Smooth muscle cell (in vitro differentiated cells): Measurements from ENCODE around the gene ATP9B. TPM values are rescaled to one million over a fixed set of nuclear protein-coding genes. Genes with fewer than 3 reads are reported as not detected.
A peak's percentile ranks its signal among the peaks of the same experiment; 100 is the strongest.

Experiments
- DNase-seq: peaks from one replicate; lab custom pipeline; 2025; ENCODE audit not compliant: unreplicated experiment; lab: John Stamatoyannopoulos, UW
- H2AFZ ChIP-seq: fragments of 200-600 bp; sonication (generic); 2 replicates; pipeline ENCODE4 v1.6.0; 2016; ENCODE audit warnings: antibody characterized with exemption, low read depth, mild to moderate bottlenecking
- H3F3A ChIP-seq: fragments of 200-600 bp; sonication (generic); 2 replicates; pipeline ENCODE4 v1.6.0; 2017; ENCODE audit warnings: antibody characterized with exemption, low read depth
- H3K27ac ChIP-seq: fragments of 200-600 bp; sonication (generic); 2 replicates; pipeline ENCODE4 v1.5.1; 2016; ENCODE audit warnings: low read depth, mild to moderate bottlenecking
- H3K27me3 ChIP-seq: fragments of 200-600 bp; sonication (generic); 2 replicates; pipeline ENCODE4 v1.6.1; 2016; ENCODE audit warnings: low read depth, mild to moderate bottlenecking
- H3K36me3 ChIP-seq: fragments of 200-600 bp; sonication (generic); 2 replicates; pipeline ENCODE4 v1.5.1; 2016; ENCODE audit warnings: low read depth
- H3K4me1 ChIP-seq: fragments of 200-600 bp; sonication (generic); 2 replicates; pipeline ENCODE4 v1.5.1; 2016; ENCODE audit warnings: low read depth
- H3K4me2 ChIP-seq: fragments of 200-600 bp; sonication (generic); 2 replicates; pipeline ENCODE4 v1.6.0; 2016; ENCODE audit warnings: mild to moderate bottlenecking
- H3K4me3 ChIP-seq: fragments of 200-600 bp; sonication (generic); 2 replicates; pipeline ENCODE4 v1.5.1; 2016; ENCODE audit warnings: mild to moderate bottlenecking
- H3K79me2 ChIP-seq: fragments of 200-600 bp; sonication (generic); 2 replicates; pipeline ENCODE4 v1.6.0; 2016; ENCODE audit warnings: low read depth, mild to moderate bottlenecking
- H3K9ac ChIP-seq: fragments of 200-600 bp; sonication (generic); 2 replicates; pipeline ENCODE4 v1.6.0; 2016; ENCODE audit warnings: low read depth
- H3K9me3 ChIP-seq: fragments of 200-600 bp; sonication (generic); replicated peaks from 2 replicates; pipeline ENCODE4 v1.5.1; 2016; ENCODE audit warnings: low read depth
- H4K20me1 ChIP-seq: fragments of 200-600 bp; sonication (generic); 2 replicates; pipeline ENCODE4 v1.6.0; 2016; ENCODE audit warnings: low read depth
- WGBS: methylation state at CpG from one replicate; pipeline ENCODE4 v1.1.7; 2016; ENCODE audit warnings: low lambda C conversion rate; 5-methylcytosine and 5-hydroxymethylcytosine counted together
- polyA plus RNA-seq: library from polyadenylated mRNA; unstranded; fragments of >200 nt; fragmentation: Nextera tagmentation; extraction: Ambion mirVana; gene quantifications from 2 replicates; pipeline ENCODE4 v1.2.1, GENCODE V29; 2016
- total RNA-seq: library from RNA; depleted of rRNA; stranded (reverse); fragments of >200 nt; gene quantifications from 2 replicates; pipeline ENCODE4 v1.2.3, GENCODE V29; 2014
- TF ChIP-seq, protein P1 (sequence below): fragments of 200-600 bp; sonication (generic); IDR thresholded peaks from 2 replicates; pipeline ENCODE4 v1.5.1; 2017; ENCODE audit warnings: borderline replicate concordance, mild to moderate bottlenecking, antibody characterized with exemption; ENCODE audit not compliant: insufficient read depth, poor library complexity, severe bottlenecking

The ATP9B gene
- total and polyA plus RNA-seq, 2 experiments from 2014 or later: 6.1 to 16.4 TPM

DNA sequence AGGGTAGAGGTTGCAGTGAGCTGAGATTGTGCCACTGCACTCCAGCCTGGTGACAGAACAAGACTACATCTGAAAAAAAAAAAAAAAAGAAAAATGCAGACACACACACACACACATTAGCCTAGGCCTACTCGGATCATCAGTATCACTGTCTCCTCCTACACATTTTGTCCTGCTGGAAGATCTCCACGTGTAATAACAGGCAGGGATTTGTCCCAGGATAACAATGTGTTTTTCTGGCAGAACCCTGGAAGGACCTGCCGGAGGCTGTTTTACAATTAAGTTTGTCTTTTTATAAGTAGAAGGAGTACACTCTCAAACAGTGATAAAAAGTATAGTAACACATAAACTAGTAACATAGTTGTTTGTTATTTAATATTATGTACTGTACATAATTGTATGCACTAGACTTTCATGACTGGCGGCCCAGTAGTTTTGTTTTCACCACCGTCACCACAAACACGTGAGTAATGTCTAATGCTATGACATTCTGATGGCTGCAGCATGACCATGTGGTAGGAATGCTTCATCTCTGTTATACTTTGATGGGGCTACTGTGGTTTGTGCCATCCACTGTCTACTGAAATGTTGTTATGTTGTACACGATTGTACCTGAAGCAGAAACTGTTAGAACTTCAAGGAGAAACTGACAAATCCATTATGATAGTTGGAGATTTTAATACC is 130.6 kb downstream of the ATP9B start:
- H3K27ac ChIP-seq: peak overlapping the region; percentile 86
- 38% methylated on average over 7 of the region's 7 CpGs for WGBS
- H3F3A ChIP-seq: no peaks in the 10 kb centered on the region
- peaks cover 8% of the 10 kb centered on the region for H4K20me1 ChIP-seq
- no peaks in the 10 kb centered on the region for H3K79me2 ChIP-seq
- H3K4me2 ChIP-seq: peak overlapping the region; percentile 71
- H2AFZ ChIP-seq: no peak overlapping the region
- TF ChIP-seq, protein P1, sequence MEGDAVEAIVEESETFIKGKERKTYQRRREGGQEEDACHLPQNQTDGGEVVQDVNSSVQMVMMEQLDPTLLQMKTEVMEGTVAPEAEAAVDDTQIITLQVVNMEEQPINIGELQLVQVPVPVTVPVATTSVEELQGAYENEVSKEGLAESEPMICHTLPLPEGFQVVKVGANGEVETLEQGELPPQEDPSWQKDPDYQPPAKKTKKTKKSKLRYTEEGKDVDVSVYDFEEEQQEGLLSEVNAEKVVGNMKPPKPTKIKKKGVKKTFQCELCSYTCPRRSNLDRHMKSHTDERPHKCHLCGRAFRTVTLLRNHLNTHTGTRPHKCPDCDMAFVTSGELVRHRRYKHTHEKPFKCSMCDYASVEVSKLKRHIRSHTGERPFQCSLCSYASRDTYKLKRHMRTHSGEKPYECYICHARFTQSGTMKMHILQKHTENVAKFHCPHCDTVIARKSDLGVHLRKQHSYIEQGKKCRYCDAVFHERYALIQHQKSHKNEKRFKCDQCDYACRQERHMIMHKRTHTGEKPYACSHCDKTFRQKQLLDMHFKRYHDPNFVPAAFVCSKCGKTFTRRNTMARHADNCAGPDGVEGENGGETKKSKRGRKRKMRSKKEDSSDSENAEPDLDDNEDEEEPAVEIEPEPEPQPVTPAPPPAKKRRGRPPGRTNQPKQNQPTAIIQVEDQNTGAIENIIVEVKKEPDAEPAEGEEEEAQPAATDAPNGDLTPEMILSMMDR: peak; percentile 34
- H3K4me1 ChIP-seq: no peaks in the 10 kb centered on the region
- H3K27me3 ChIP-seq: no peaks in the 10 kb centered on the region
- DNase-seq: no peak
- no peaks in the 10 kb centered on the region for H3K9me3 ChIP-seq
- H3K4me3 ChIP-seq: no peak overlapping the region
- H3K36me3 ChIP-seq: no peaks in the 10 kb centered on the region
- peak overlapping the region; percentile 75 for H3K9ac ChIP-seq

DNA sequence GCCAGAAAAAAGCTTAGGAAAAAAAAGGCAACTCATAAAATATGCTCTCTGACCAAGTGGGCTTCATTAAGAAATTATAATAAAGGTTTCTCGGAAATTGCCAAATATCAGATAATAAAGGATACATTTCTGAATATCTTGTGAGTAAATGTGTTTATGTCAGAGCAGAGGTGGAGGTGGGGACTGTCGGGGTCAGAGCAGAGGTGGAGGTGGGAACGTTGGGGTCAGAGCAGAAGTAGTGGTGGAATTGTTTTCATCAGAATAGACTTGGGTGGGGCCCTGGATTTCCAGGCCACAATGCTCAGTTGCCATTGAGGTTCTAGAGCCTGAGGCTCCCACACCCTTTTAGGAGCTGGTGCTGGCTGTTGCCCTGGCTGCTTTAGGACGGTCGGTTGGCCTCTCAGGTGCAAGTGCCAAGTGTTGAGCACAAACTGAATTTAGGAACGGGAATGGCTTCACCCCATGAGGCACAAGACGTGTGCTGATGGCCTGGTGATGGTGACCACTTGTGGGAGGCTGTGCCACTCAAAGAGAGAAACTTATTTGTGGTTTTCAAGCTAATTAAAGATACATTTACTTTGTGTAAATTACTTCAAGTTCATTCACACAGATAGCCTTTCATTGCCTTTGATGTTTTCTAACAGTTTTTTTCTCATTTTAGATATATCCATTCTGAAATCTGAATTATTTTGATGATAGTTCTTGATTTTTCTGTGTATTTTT is 131.5 kb downstream of the ATP9B start:
- Histone ChIP-seq H3K27ac (no peak overlapping the region), H3K4me2 (no peak overlapping the region), H3K79me2 (no peaks in the 10 kb centered on the region), H3K4me3 (no peak overlapping the region), H3K9me3 (no peaks in the 10 kb centered on the region), H3K9ac (no peak overlapping the region), H3F3A (no peaks in the 10 kb centered on the region), H3K4me1 (no peaks in the 10 kb centered on the region), H4K20me1 (peaks cover 8% of the 10 kb centered on the region), H3K27me3 (no peaks in the 10 kb centered on the region), H3K36me3 (no peaks in the 10 kb centered on the region), H2AFZ (no peak overlapping the region)
- peak; percentile 58 for DNase-seq
- TF ChIP-seq, protein P1: no peak
- 87% methylated on average over 7 of the region's 7 CpGs for WGBS

DNA sequence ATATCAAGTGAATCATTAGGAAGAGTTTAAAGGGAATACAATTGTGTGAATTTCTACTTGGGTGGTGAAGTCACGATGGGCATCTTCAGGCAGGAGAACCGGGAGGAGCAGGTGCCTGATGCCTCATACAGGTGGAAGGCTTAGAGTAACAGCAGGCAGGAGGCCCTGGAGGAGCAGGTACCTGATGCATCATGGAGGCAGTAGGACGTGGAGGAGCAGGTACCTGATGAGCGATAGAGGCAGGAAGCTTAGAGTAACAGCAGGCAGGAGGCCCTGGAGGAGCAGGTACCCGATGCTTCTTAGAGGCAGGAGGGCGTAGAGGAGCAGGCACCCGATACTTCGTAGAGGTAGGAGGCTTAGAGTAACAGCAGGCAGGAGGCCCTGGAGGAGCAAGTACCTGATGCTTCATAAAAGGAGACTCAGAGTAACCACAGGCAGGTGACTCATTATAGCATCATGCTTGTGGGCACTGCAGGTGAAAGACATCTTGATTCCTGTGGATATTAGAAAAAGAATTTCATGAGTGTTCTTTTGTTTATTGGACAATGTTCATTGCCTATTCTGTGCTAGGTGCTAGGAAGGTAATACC is 133.9 kb downstream of the ATP9B start:
- DNase-seq: no peak
- Histone ChIP-seq H4K20me1 (peaks cover 8% of the 10 kb centered on the region), H3K9ac (no peak overlapping the region), H3K4me2 (no peak overlapping the region), H3K4me3 (no peak overlapping the region), H3F3A (no peaks in the 10 kb centered on the region), H2AFZ (no peak overlapping the region), H3K27me3 (no peaks in the 10 kb centered on the region), H3K36me3 (no peaks in the 10 kb centered on the region), H3K27ac (no peak overlapping the region), H3K79me2 (no peaks in the 10 kb centered on the region), H3K4me1 (no peaks in the 10 kb centered on the region), H3K9me3 (no peaks in the 10 kb centered on the region)
- TF ChIP-seq, protein P1: no peak
- 89% methylated on average over 8 of the region's 8 CpGs for WGBS
